ENCODE data around the gene INPPL1.

GRCh38 chr11:72280726-72281315 lies 56.3 kb downstream of the INPPL1 start:
- TF ChIP-seq CTCF (IDR thresholded peaks at IDR 0.05) (no peak), POLR2A (IDR thresholded peaks at IDR 0.05) (no peak)

All from body of pancreas (tissue), 4 donors.